Embryonic facial prominence (tissue), 1 donor: ENCODE data around the gene ZNF275.
"Not testable (repeated sequence)": the region's sequence is repeated elsewhere in the genome, so short reads cannot be mapped to it uniquely, and the experiment has no call there.

ENCODE experiments used
- DNase-seq: peaks from one replicate; pipeline ENCODE4 v3.0.0-alpha.2; 2016; ENCODE audit errors: extremely low spot score

The ZNF275 gene

GRCh38 chrX:153387987-153388721, 54.2 kb downstream of the ZNF275 start:
- no peak for DNase-seq

GRCh38 chrX:153388722-153389459, 54.9 kb downstream of the ZNF275 start:
- DNase-seq, result no peak

- not testable (repeated sequence) for DNase-seq
These were observed 55.5 kb downstream of the ZNF275 start for GRCh38 chrX:153389460-153389768.

GRCh38 chrX:153392642-153393321, 58.8 kb downstream of the ZNF275 start:
- DNase-seq, result no peak

GRCh38 chrX:153394612-153395011, 60.7 kb downstream of the ZNF275 start:
- no peak for DNase-seq

- DNase-seq, result no peak
These were observed 61.8 kb downstream of the ZNF275 start for GRCh38 chrX:153395613-153396319.

- no peak for DNase-seq
These were observed 62.6 kb downstream of the ZNF275 start for GRCh38 chrX:153396320-153397195.

GRCh38 chrX:153397256-153397960, 63.5 kb downstream of the ZNF275 start:
- no peak for DNase-seq

GRCh38 chrX:153398275-153398960, 64.5 kb downstream of the ZNF275 start:
- no peak for DNase-seq

- DNase-seq, result no peak
These were observed 66.5 kb downstream of the ZNF275 start for GRCh38 chrX:153400146-153401132.

- DNase-seq, result no peak
These were observed 67.3 kb downstream of the ZNF275 start, which contains the start of gene PNMA6E for GRCh38 chrX:153401133-153401764. Gene PNMA6E, minus strand, starts transcription at chrX:153401350. Its CDS starts 2,501 bp downstream, at chrX:153398849.
